Neural cell (in vitro differentiated cells): ENCODE measurements around the gene PPP1CA.

ENCODE experiments used
- EP300 ChIP-seq: fragments of 450-650 bp; conservative IDR thresholded peaks from 2 replicates; pipeline ENCODE4 v1.6.1; 2014; ENCODE audit warnings: antibody characterized with exemption, mild to moderate bottlenecking, moderate library complexity; ENCODE audit not compliant: poor library complexity, severe bottlenecking
- EZH2 ChIP-seq: fragments of 200-600, 300-800 bp; shearing (Covaris generic), sonication (generic); IDR thresholded peaks from 2 replicates; pipeline ENCODE4 v1.6.1; 2014; ENCODE audit warnings: antibody characterized with exemption, low read length, borderline replicate concordance, mild to moderate bottlenecking; ENCODE audit not compliant: insufficient read depth, poor library complexity, severe bottlenecking
- MXI1 ChIP-seq: fragments of 450-650 bp; conservative IDR thresholded peaks from 2 replicates; pipeline ENCODE4 v1.6.1; 2014; ENCODE audit warnings: antibody characterized with exemption, mild to moderate bottlenecking; ENCODE audit not compliant: poor library complexity, severe bottlenecking
- POLR2AphosphoS5 ChIP-seq: IDR thresholded peaks from 2 replicates; pipeline ENCODE4 v1.6.1; 2012
- RAD21 ChIP-seq: fragments of 450-650 bp; conservative IDR thresholded peaks from 2 replicates; pipeline ENCODE4 v1.6.1; 2014; ENCODE audit warnings: antibody characterized with exemption, mild to moderate bottlenecking, moderate library complexity
- REST ChIP-seq: IDR thresholded peaks from 2 replicates; pipeline ENCODE4 v1.6.1; 2012; ENCODE audit warnings: borderline replicate concordance
- SMC3 ChIP-seq: fragments of 450-650 bp; conservative IDR thresholded peaks from 2 replicates; pipeline ENCODE4 v1.6.1; 2014; ENCODE audit warnings: antibody characterized with exemption, mild to moderate bottlenecking, moderate library complexity; ENCODE audit not compliant: poor library complexity
- TAF1 ChIP-seq: IDR thresholded peaks from 2 replicates; pipeline ENCODE4 v1.6.1; 2012; ENCODE audit warnings: low read depth
- TF ChIP-seq, protein P1 (sequence below): fragments of 450-650 bp; IDR thresholded peaks from 2 replicates; pipeline ENCODE4 v1.5.1; 2014; ENCODE audit warnings: antibody characterized with exemption, mild to moderate bottlenecking, moderate library complexity; ENCODE audit not compliant: poor library complexity, severe bottlenecking

GRCh38 chr11:67401495-67402191 lies at the start of gene PPP1CA:
- TF ChIP-seq, protein P1, sequence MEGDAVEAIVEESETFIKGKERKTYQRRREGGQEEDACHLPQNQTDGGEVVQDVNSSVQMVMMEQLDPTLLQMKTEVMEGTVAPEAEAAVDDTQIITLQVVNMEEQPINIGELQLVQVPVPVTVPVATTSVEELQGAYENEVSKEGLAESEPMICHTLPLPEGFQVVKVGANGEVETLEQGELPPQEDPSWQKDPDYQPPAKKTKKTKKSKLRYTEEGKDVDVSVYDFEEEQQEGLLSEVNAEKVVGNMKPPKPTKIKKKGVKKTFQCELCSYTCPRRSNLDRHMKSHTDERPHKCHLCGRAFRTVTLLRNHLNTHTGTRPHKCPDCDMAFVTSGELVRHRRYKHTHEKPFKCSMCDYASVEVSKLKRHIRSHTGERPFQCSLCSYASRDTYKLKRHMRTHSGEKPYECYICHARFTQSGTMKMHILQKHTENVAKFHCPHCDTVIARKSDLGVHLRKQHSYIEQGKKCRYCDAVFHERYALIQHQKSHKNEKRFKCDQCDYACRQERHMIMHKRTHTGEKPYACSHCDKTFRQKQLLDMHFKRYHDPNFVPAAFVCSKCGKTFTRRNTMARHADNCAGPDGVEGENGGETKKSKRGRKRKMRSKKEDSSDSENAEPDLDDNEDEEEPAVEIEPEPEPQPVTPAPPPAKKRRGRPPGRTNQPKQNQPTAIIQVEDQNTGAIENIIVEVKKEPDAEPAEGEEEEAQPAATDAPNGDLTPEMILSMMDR, result peak; percentile 7
- TF ChIP-seq TAF1 (no peak), REST (no peak), RAD21 (peak; percentile 43), EP300 (no peak), EZH2 (no peak), MXI1 (peak; percentile 70), SMC3 (peak; percentile 49), POLR2AphosphoS5 (peak; percentile 83)
